MG63 (cell line): ENCODE results near the gene CATSPER1. TPM values are rescaled to one million over a fixed set of nuclear protein-coding genes. Genes with fewer than 3 reads are reported as not detected.
A peak's percentile ranks its signal among the peaks of the same experiment; 100 is the strongest.
"Not testable (repeated sequence)": the region's sequence is repeated elsewhere in the genome, so short reads cannot be mapped to it uniquely, and the experiment has no call there.

Experiments used
- DNase-seq: peaks from one replicate; pipeline ENCODE4 v3.0.0-alpha.2; 2020
- H3K27me3 ChIP-seq: fragments of 250-450 bp; sonication (Bioruptor Pico); 2 replicates; pipeline ENCODE4 v1.5.1; 2020; ENCODE audit warnings: mild to moderate bottlenecking, moderate library complexity
- H3K36me3 ChIP-seq: fragments of 250-450 bp; sonication (Bioruptor Pico); 2 replicates; pipeline ENCODE4 v1.5.1; 2020; ENCODE audit warnings: mild to moderate bottlenecking, moderate library complexity
- H3K4me3 ChIP-seq: fragments of 250-450 bp; sonication (Bioruptor Pico); 2 replicates; pipeline ENCODE4 v1.5.1; 2020; ENCODE audit warnings: mild to moderate bottlenecking, moderate library complexity
- H3K9me3 ChIP-seq: fragments of 250-450 bp; sonication (Bioruptor Pico); 2 replicates; pipeline ENCODE4 v1.5.1; 2020; ENCODE audit warnings: mild to moderate bottlenecking, moderate library complexity
- total RNA-seq: library from RNA; depleted of rRNA; stranded (reverse); fragments of >200 nt; shearing (Covaris generic); gene quantifications from 2 replicates; pipeline ENCODE4 v1.2.3, GENCODE V29; 2014; ENCODE audit warnings: low replicate concordance

CATSPER1 gene
- total RNA-seq, 1 experiment from 2014 or later, result 2.4 TPM

GRCh38 chr11:66039765-66040164 lies 13.5 kb upstream of the CATSPER1 start:
- H3K36me3 ChIP-seq, result no peaks in the 10 kb centered on the region
- H3K9me3 ChIP-seq, result no peaks in the 10 kb centered on the region
- H3K27me3 ChIP-seq, result no peaks in the 10 kb centered on the region
- DNase-seq, result no peak
- no peak overlapping the region for H3K4me3 ChIP-seq

GRCh38 chr11:66037327-66037726 lies 11.0 kb upstream of the CATSPER1 start:
- H3K4me3 ChIP-seq, result no peak overlapping the region
- H3K27me3 ChIP-seq, result no peaks in the 10 kb centered on the region
- DNase-seq, result no peak
- no peaks in the 10 kb centered on the region for H3K9me3 ChIP-seq
- no peaks in the 10 kb centered on the region for H3K36me3 ChIP-seq

GRCh38 chr11:66036334-66036710 lies 10.0 kb upstream of the CATSPER1 start:
- H3K9me3 ChIP-seq, result no peaks in the 10 kb centered on the region
- no peak overlapping the region for H3K4me3 ChIP-seq

GRCh38 chr11:66035653-66036333 lies 9.5 kb upstream of the CATSPER1 start:
- Histone ChIP-seq H3K9me3 (no peaks in the 10 kb centered on the region), H3K4me3 (no peak overlapping the region), H3K27me3 (no peaks in the 10 kb centered on the region), H3K36me3 (peaks cover 4% of the 10 kb centered on the region; the same call in 1 of the 2 replicates)
- DNase-seq, result no peak

More at GRCh38 chr11:66036334-66036710, 10.0 kb upstream of the CATSPER1 start:
- no peak for DNase-seq
- Histone ChIP-seq H3K36me3 (peaks cover 3% of the 10 kb centered on the region; the same call in 1 of the 2 replicates), H3K27me3 (no peaks in the 10 kb centered on the region)

GRCh38 chr11:66032957-66033735 lies 6.9 kb upstream of the CATSPER1 start:
- no peaks in the 10 kb centered on the region for H3K27me3 ChIP-seq
- no peak overlapping the region for H3K4me3 ChIP-seq
- no peak for DNase-seq
- peaks cover 4% of the 10 kb centered on the region; the same call in 1 of the 2 replicates for H3K36me3 ChIP-seq
- H3K9me3 ChIP-seq, result no peaks in the 10 kb centered on the region

- DNase-seq, H3K36me3 ChIP-seq, H3K4me3 ChIP-seq, H3K9me3 ChIP-seq, H3K27me3 ChIP-seq: not testable (repeated sequence)
Observed at GRCh38 chr11:66023186-66023440, 3.2 kb downstream of the CATSPER1 start.

GRCh38 chr11:66022401-66023185 lies 3.7 kb downstream of the CATSPER1 start:
- peak overlapping the region; percentile 20; the same call in 1 of the 2 replicates for H3K4me3 ChIP-seq
- peak; percentile 72 for DNase-seq
- no peaks in the 10 kb centered on the region for H3K27me3 ChIP-seq
- no peaks in the 10 kb centered on the region for H3K9me3 ChIP-seq
- no peaks in the 10 kb centered on the region for H3K36me3 ChIP-seq

- Histone ChIP-seq H3K4me3 (no peak overlapping the region), H3K36me3 (no peaks in the 10 kb centered on the region), H3K9me3 (no peaks in the 10 kb centered on the region), H3K27me3 (no peaks in the 10 kb centered on the region)
- peak; percentile 91 for DNase-seq
Observed at GRCh38 chr11:66020618-66021357, 5.5 kb downstream of the CATSPER1 start.

- Histone ChIP-seq H3K27me3 (no peaks in the 10 kb centered on the region), H3K4me3 (no peak overlapping the region), H3K36me3 (no peaks in the 10 kb centered on the region), H3K9me3 (no peaks in the 10 kb centered on the region)
- no peak for DNase-seq
Observed at GRCh38 chr11:66020212-66020611, 6.1 kb downstream of the CATSPER1 start.

GRCh38 chr11:66017321-66017720 lies 9.0 kb downstream of the CATSPER1 start:
- no peaks in the 10 kb centered on the region for H3K27me3 ChIP-seq
- H3K4me3 ChIP-seq, result no peak overlapping the region
- H3K9me3 ChIP-seq, result no peaks in the 10 kb centered on the region
- no peaks in the 10 kb centered on the region for H3K36me3 ChIP-seq
- DNase-seq, result no peak

- no peaks in the 10 kb centered on the region for H3K36me3 ChIP-seq
- H3K27me3 ChIP-seq, result no peaks in the 10 kb centered on the region
- no peak overlapping the region; the same call in 1 of the 2 replicates for H3K4me3 ChIP-seq
- no peaks in the 10 kb centered on the region for H3K9me3 ChIP-seq
- DNase-seq, result no peak
Observed at GRCh38 chr11:66016793-66017177, 9.5 kb downstream of the CATSPER1 start.

GRCh38 chr11:66015936-66016792 lies 10.1 kb downstream of the CATSPER1 start:
- H3K27me3 ChIP-seq, result no peaks in the 10 kb centered on the region
- peak overlapping the region; percentile 33 for H3K4me3 ChIP-seq
- no peaks in the 10 kb centered on the region for H3K9me3 ChIP-seq
- DNase-seq, result peak; percentile 72
- no peaks in the 10 kb centered on the region for H3K36me3 ChIP-seq

- H3K9me3 ChIP-seq, result no peaks in the 10 kb centered on the region
- DNase-seq, result peak; percentile 98
- H3K4me3 ChIP-seq, result peak overlapping the region; percentile 33
- no peaks in the 10 kb centered on the region for H3K36me3 ChIP-seq
- H3K27me3 ChIP-seq, result no peaks in the 10 kb centered on the region
Observed at GRCh38 chr11:66015454-66015881, 10.8 kb downstream of the CATSPER1 start.

GRCh38 chr11:66014804-66015453 lies 11.3 kb downstream of the CATSPER1 start:
- Histone ChIP-seq H3K36me3 (no peaks in the 10 kb centered on the region), H3K9me3 (no peaks in the 10 kb centered on the region), H3K27me3 (no peaks in the 10 kb centered on the region), H3K4me3 (no peak overlapping the region; the same call in 1 of the 2 replicates)
- no peak for DNase-seq

- Histone ChIP-seq H3K9me3 (no peaks in the 10 kb centered on the region), H3K36me3 (no peaks in the 10 kb centered on the region), H3K27me3 (no peaks in the 10 kb centered on the region), H3K4me3 (no peak overlapping the region)
- no peak for DNase-seq
Observed at GRCh38 chr11:66013762-66014100, 12.5 kb downstream of the CATSPER1 start.
